Trophoblast cell (in vitro differentiated cells and primary cell): Measurements from ENCODE around the gene SLC16A10.

Experiments
- DNase-seq, 2 donors: peaks; one replicate each; pipeline ENCODE4 v3.0.0-alpha.2; 2016
- H2AFZ ChIP-seq: 2 replicates; pipeline ENCODE4 v1.6.1; 2013; ENCODE audit warnings: low read length, moderate library complexity, mild to moderate bottlenecking; ENCODE audit not compliant: insufficient read depth, poor library complexity
- H2AK5ac ChIP-seq: 2 replicates; pipeline ENCODE4 v1.6.1; 2013; ENCODE audit warnings: mild to moderate bottlenecking, low read length
- H2BK120ac ChIP-seq: 2 replicates; pipeline ENCODE4 v1.6.1; 2013; ENCODE audit warnings: low read length, mild to moderate bottlenecking, moderate library complexity; ENCODE audit not compliant: insufficient read depth, poor library complexity
- H2BK12ac ChIP-seq: 2 replicates; pipeline ENCODE4 v1.6.1; 2013; ENCODE audit warnings: mild to moderate bottlenecking, low read length, moderate library complexity
- H2BK5ac ChIP-seq: 2 replicates; pipeline ENCODE4 v1.6.1; 2013; ENCODE audit warnings: low read length, low read depth, moderate library complexity, mild to moderate bottlenecking; ENCODE audit not compliant: poor library complexity
- H3K14ac ChIP-seq: 2 replicates; pipeline ENCODE4 v1.6.1; 2013; ENCODE audit warnings: mild to moderate bottlenecking, low read length
- H3K18ac ChIP-seq: 2 replicates; pipeline ENCODE4 v1.6.1; 2013; ENCODE audit warnings: mild to moderate bottlenecking, low read length
- H3K23ac ChIP-seq: 2 replicates; pipeline ENCODE4 v1.6.1; 2013; ENCODE audit warnings: low read length
- H3K27ac ChIP-seq: 2 replicates; pipeline ENCODE4 v1.5.1; 2013; ENCODE audit warnings: low read depth, mild to moderate bottlenecking, inconsistent platforms, low read length, moderate library complexity
- H3K27me3 ChIP-seq: 2 replicates; pipeline ENCODE4 v1.6.1; 2013; ENCODE audit warnings: inconsistent platforms, mild to moderate bottlenecking, low read length, moderate library complexity; ENCODE audit not compliant: insufficient read depth
- H3K36me3 ChIP-seq, 2 experiments: 1 replicate in 1 of 2; 2 replicates in 1 of 2; pipeline ENCODE4 v1.6.1; 2013; ENCODE audit warnings: low read length in 2 of 2, mild to moderate bottlenecking in 2 of 2, moderate library complexity in 1 of 2; ENCODE audit not compliant: insufficient read depth in 2 of 2, control insufficient read depth in 1 of 2
- H3K4ac ChIP-seq: 2 replicates; pipeline ENCODE4 v1.6.1; 2013; ENCODE audit warnings: low read depth, mild to moderate bottlenecking, low read length, moderate library complexity
- H3K4me1 ChIP-seq, 2 experiments: 1 replicate in 1 of 2; 2 replicates in 1 of 2; pipeline ENCODE4 v1.6.1; 2013; ENCODE audit warnings: low read length in 2 of 2, mild to moderate bottlenecking in 2 of 2, moderate library complexity in 1 of 2; ENCODE audit not compliant: insufficient read depth in 2 of 2, control insufficient read depth in 1 of 2
- H3K4me2 ChIP-seq: 2 replicates; pipeline ENCODE4 v1.6.1; 2013; ENCODE audit warnings: inconsistent platforms, mild to moderate bottlenecking, low read length, moderate library complexity
- H3K4me3 ChIP-seq: 2 replicates; pipeline ENCODE4 v1.5.1; 2013; ENCODE audit warnings: mild to moderate bottlenecking, low read depth, low read length, inconsistent platforms
- H3K79me1 ChIP-seq: one replicate; pipeline ENCODE4 v1.6.1; 2013; ENCODE audit warnings: low read length
- H3K79me2 ChIP-seq: 2 replicates; pipeline ENCODE4 v1.6.1; 2013; ENCODE audit warnings: low read length, mild to moderate bottlenecking; ENCODE audit not compliant: control insufficient read depth, insufficient read depth, poor library complexity
- H3K9ac ChIP-seq: 2 replicates; pipeline ENCODE4 v1.6.1; 2013; ENCODE audit warnings: mild to moderate bottlenecking, low read length
- H3K9me3 ChIP-seq: 2 replicates; pipeline ENCODE4 v1.6.1; 2013; ENCODE audit warnings: low read depth, mild to moderate bottlenecking, control low read depth, inconsistent platforms, low read length; ENCODE audit not compliant: insufficient read depth
- H4K12ac ChIP-seq: 2 replicates; pipeline ENCODE4 v1.6.1; 2013; ENCODE audit warnings: low read depth, mild to moderate bottlenecking, low read length, moderate library complexity
- H4K8ac ChIP-seq: 2 replicates; pipeline ENCODE4 v1.6.1; 2013; ENCODE audit warnings: low read depth, mild to moderate bottlenecking, low read length, moderate library complexity
- H4K91ac ChIP-seq: one replicate; pipeline ENCODE4 v1.6.1; 2013; ENCODE audit warnings: low read depth, mild to moderate bottlenecking, low read length, moderate library complexity
- WGBS: extraction: QIAGEN DNeasy Blood & Tissue Kit; methylation state at CpG from one replicate; pipeline ENCODE4 v1.1.7; 2013; ENCODE audit warnings: missing lambda C conversion rate; ENCODE audit not compliant: insufficient read length, insufficient coverage; ENCODE audit errors: extremely low coverage; 5-methylcytosine and 5-hydroxymethylcytosine counted together

The SLC16A10 gene

DNA sequence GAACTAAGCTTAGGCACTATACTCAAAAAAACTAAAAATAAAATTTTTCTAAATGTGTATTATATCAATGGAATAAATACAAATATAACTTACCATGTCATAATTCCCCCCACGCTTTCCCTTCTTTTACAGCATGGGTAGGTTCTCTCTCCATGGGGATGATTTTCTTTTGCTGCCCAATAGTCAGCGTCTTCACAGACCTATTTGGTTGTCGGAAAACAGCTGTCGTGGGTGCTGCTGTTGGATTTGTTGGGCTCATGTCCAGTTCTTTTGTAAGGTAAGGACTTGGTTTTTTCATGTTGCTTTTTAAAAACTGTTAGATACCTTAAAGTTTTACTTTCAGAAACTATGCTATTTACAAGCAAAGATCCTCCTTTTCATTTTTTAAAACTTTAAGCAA, 85.3 kb downstream of the SLC16A10 start:
- Histone ChIP-seq H3K18ac (no peak overlapping the region), H3K27me3 (no peaks in the 10 kb centered on the region), H3K79me2 (no peaks in the 10 kb centered on the region), H3K9me3 (no peaks in the 10 kb centered on the region), H3K27ac (no peak overlapping the region), H4K8ac (no peak overlapping the region), H3K4me2 (no peak overlapping the region), H3K36me3 (no peaks in the 10 kb centered on the region), H2BK5ac (no peak overlapping the region), H4K91ac (no peak overlapping the region), H2AFZ (no peak overlapping the region), H3K4me1 (no peaks in the 10 kb centered on the region), H3K9ac (no peak overlapping the region), H4K12ac (no peak overlapping the region), H3K79me1 (no peaks in the 10 kb centered on the region), H3K23ac (no peak overlapping the region), H3K4ac (no peak overlapping the region), H2BK120ac (no peak overlapping the region), H2AK5ac (no peak overlapping the region), H3K4me3 (no peak overlapping the region), H2BK12ac (no peak overlapping the region), H3K14ac (no peak overlapping the region)
- DNase-seq = no peak
- WGBS = no CpG with 5 or more reads among the region's 4 CpGs

DNA sequence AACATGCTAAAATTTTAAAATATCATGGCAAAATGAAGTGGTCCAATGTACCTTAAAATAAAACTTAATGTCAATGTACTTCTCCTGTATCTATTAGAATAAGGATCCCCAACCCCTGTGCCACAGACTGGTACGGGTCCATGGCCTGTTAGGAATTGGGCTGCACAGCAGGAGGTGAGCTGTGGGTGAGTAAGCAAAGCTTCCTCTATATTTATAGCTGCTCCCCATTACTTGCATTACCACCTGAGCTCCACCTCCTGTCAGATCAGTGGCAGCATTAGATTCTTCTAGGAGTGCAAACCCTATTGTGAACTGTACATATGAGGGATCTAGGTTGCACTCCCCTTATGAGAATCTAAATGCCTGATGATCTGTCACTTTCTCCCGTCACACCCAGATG, 86.0 kb downstream of the SLC16A10 start:
- Histone ChIP-seq H3K23ac (no peak overlapping the region), H3K18ac (no peak overlapping the region), H3K9ac (no peak overlapping the region), H2AFZ (no peak overlapping the region), H3K4me1 (no peaks in the 10 kb centered on the region), H3K79me2 (no peaks in the 10 kb centered on the region), H3K27me3 (no peaks in the 10 kb centered on the region), H2BK120ac (no peak overlapping the region), H2BK5ac (no peak overlapping the region), H2AK5ac (no peak overlapping the region), H3K79me1 (no peaks in the 10 kb centered on the region), H3K9me3 (no peaks in the 10 kb centered on the region), H3K27ac (no peak overlapping the region), H4K91ac (no peak overlapping the region), H3K14ac (no peak overlapping the region), H4K8ac (no peak overlapping the region), H2BK12ac (no peak overlapping the region), H3K4ac (no peak overlapping the region), H3K4me3 (no peak overlapping the region), H3K4me2 (no peak overlapping the region), H4K12ac (no peak overlapping the region), H3K36me3 (no peaks in the 10 kb centered on the region)
- no CpG with 5 or more reads among the region's 2 CpGs for WGBS
- no peak for DNase-seq

DNA sequence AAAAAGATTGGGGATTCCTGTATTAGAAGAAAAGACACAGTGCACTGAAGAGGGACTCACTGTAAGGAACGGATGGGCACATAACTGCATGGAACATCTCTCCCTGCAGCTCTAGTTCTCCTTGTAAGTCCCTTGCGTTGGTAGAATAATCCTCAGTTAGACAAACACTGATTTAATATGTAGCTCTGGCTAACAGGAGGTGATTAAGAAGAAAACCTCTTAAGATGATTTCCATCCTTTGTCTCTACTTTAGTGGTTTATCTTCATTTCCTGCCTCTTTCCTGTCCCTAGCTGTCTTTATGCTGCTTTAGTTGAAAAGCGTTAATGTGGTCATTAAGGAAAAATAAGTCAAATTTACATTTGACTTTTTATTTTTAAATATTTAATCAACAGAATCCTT, 86.6 kb downstream of the SLC16A10 start:
- Histone ChIP-seq H3K36me3 (no peaks in the 10 kb centered on the region), H3K9ac (no peak overlapping the region), H3K4me1 (no peaks in the 10 kb centered on the region), H4K12ac (no peak overlapping the region), H3K4me3 (no peak overlapping the region), H2AFZ (no peak overlapping the region), H3K18ac (no peak overlapping the region), H2BK120ac (no peak overlapping the region), H4K8ac (no peak overlapping the region), H3K79me1 (no peaks in the 10 kb centered on the region), H3K23ac (no peak overlapping the region), H3K14ac (no peak overlapping the region), H3K27me3 (no peaks in the 10 kb centered on the region), H2AK5ac (no peak overlapping the region), H4K91ac (no peak overlapping the region), H3K79me2 (no peaks in the 10 kb centered on the region), H3K4me2 (no peak overlapping the region), H2BK5ac (no peak overlapping the region), H3K4ac (no peak overlapping the region), H3K9me3 (no peaks in the 10 kb centered on the region), H2BK12ac (no peak overlapping the region), H3K27ac (no peak overlapping the region)
- no peak for DNase-seq
- WGBS = no CpG with 5 or more reads among the region's 3 CpGs

DNA sequence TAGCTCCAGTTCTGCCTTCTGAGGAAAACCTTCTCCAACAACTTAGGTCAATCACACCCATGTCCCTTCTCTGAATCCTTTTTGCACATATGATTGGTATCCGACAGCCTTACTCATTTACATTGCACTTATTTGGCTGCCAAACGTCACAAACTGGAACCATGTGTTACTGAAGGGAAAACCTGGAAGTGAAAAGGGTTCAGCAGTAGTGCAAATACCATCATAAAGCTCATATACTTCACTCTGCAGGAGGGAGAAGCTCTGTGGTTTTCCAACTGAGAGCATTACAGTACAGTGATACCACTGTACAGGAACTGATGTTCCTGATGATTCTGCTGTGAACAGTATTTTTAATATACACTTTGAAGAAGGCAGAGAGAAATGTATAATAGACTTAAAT, 87.8 kb downstream of the SLC16A10 start:
- H2BK120ac ChIP-seq = no peak overlapping the region
- H2AK5ac ChIP-seq = no peak overlapping the region
- H3K79me2 ChIP-seq = no peaks in the 10 kb centered on the region
- no peak overlapping the region for H4K12ac ChIP-seq
- H2BK12ac ChIP-seq = no peak overlapping the region
- H4K8ac ChIP-seq = no peak overlapping the region
- H2BK5ac ChIP-seq = no peak overlapping the region
- no peak overlapping the region for H3K14ac ChIP-seq
- no peaks in the 10 kb centered on the region for H3K36me3 ChIP-seq
- no peak overlapping the region for H3K18ac ChIP-seq
- no peak for DNase-seq
- no peaks in the 10 kb centered on the region for H3K79me1 ChIP-seq
- H3K4me3 ChIP-seq = no peak overlapping the region
- no peak overlapping the region for H4K91ac ChIP-seq
- H3K27ac ChIP-seq = no peak overlapping the region
- no peaks in the 10 kb centered on the region for H3K27me3 ChIP-seq
- H3K4me2 ChIP-seq = no peak overlapping the region
- H3K23ac ChIP-seq = no peak overlapping the region
- H3K9me3 ChIP-seq = no peaks in the 10 kb centered on the region
- no CpG with 5 or more reads among the region's 2 CpGs for WGBS
- H3K4me1 ChIP-seq = no peaks in the 10 kb centered on the region
- no peak overlapping the region for H3K4ac ChIP-seq
- H2AFZ ChIP-seq = no peak overlapping the region
- no peak overlapping the region for H3K9ac ChIP-seq
